OCI-LY1 (cell line): ENCODE data around the gene IMMP2L.
A peak's percentile ranks its signal among the peaks of the same experiment; 100 is the strongest.

Experiments
- H2AFZ ChIP-seq: fragments of 200-600 bp; sonication (generic), shearing (Covaris generic); 2 replicates; pipeline ENCODE4 v1.6.0; 2014; ENCODE audit warnings: antibody characterized with exemption, mild to moderate bottlenecking, low read length
- H3F3A ChIP-seq: fragments of 200-600 bp; sonication (generic), shearing (Covaris generic); 2 replicates; pipeline ENCODE4 v1.6.0; 2014; ENCODE audit warnings: mild to moderate bottlenecking, antibody characterized with exemption, low read length, moderate library complexity; ENCODE audit not compliant: insufficient read depth
- H3K27ac ChIP-seq: fragments of 200-600 bp; sonication (generic); 2 replicates; pipeline ENCODE4 v1.5.1; 2014; ENCODE audit warnings: low read length, mixed run types, mild to moderate bottlenecking, low read depth; ENCODE audit not compliant: poor library complexity, severe bottlenecking
- H3K27me3 ChIP-seq: fragments of 200-600 bp; sonication (generic); 2 replicates; pipeline ENCODE4 v1.6.0; 2014; ENCODE audit warnings: antibody characterized with exemption, mild to moderate bottlenecking, low read length, moderate library complexity; ENCODE audit not compliant: insufficient read depth
- H3K36me3 ChIP-seq: fragments of 200-600 bp; sonication (generic); 2 replicates; pipeline ENCODE4 v1.6.1; 2014; ENCODE audit warnings: mild to moderate bottlenecking, antibody characterized with exemption, low read length, moderate library complexity, mixed read lengths; ENCODE audit not compliant: insufficient read depth
- H3K4me1 ChIP-seq: fragments of 200-600 bp; sonication (generic); 2 replicates; pipeline ENCODE4 v1.5.1; 2014; ENCODE audit warnings: mild to moderate bottlenecking, low read length, moderate library complexity; ENCODE audit not compliant: insufficient read depth, severe bottlenecking
- H3K4me2 ChIP-seq: fragments of 200-600 bp; sonication (generic), shearing (Covaris generic); 2 replicates; pipeline ENCODE4 v1.6.1; 2014; ENCODE audit warnings: low read length
- H3K4me3 ChIP-seq: fragments of 200-600 bp; sonication (generic); 2 replicates; pipeline ENCODE4 v1.5.1; 2014; ENCODE audit warnings: low read length, low read depth, mild to moderate bottlenecking, mixed read lengths; ENCODE audit not compliant: poor library complexity, severe bottlenecking
- H3K79me2 ChIP-seq: fragments of 200-600 bp; shearing (Covaris generic); 2 replicates; pipeline ENCODE4 v1.6.1; 2016; ENCODE audit warnings: mixed run types, low read length, mixed read lengths; ENCODE audit not compliant: insufficient read depth
- H3K9ac ChIP-seq: fragments of 200-600 bp; sonication (generic), shearing (Covaris generic); 2 replicates; pipeline ENCODE4 v1.6.1; 2014; ENCODE audit warnings: mild to moderate bottlenecking, low read length, mixed read lengths
- H3K9me2 ChIP-seq: fragments of 200-600 bp; sonication (generic), shearing (Covaris generic); 2 replicates; pipeline ENCODE4 v1.6.1; 2014; ENCODE audit warnings: low read depth, mild to moderate bottlenecking, low read length, mixed read lengths
- H3K9me3 ChIP-seq: fragments of 200-600 bp; shearing (Covaris generic); 2 replicates; pipeline ENCODE4 v1.6.1; 2014; ENCODE audit warnings: low read length, mixed read lengths
- H4K20me1 ChIP-seq: fragments of 200-600 bp; sonication (generic), shearing (Covaris generic); 2 replicates; pipeline ENCODE4 v1.6.0; 2016; ENCODE audit warnings: mild to moderate bottlenecking, low read length; ENCODE audit not compliant: insufficient read depth
- EZH2 ChIP-seq: fragments of 200-600 bp; sonication (generic), shearing (Covaris generic); IDR thresholded peaks from 2 replicates; pipeline ENCODE4 v1.8.0; 2017; ENCODE audit warnings: borderline replicate concordance, mixed run types, mild to moderate bottlenecking, antibody characterized with exemption, low read length, moderate library complexity, mixed read lengths
- TF ChIP-seq, protein P1 (sequence below): fragments of 200-600 bp; sonication (generic), shearing (Covaris generic); IDR thresholded peaks from 2 replicates; pipeline ENCODE4 v1.5.1; 2017; ENCODE audit warnings: mild to moderate bottlenecking, antibody characterized with exemption, low read length, moderate library complexity, mixed read lengths

Gene IMMP2L

DNA sequence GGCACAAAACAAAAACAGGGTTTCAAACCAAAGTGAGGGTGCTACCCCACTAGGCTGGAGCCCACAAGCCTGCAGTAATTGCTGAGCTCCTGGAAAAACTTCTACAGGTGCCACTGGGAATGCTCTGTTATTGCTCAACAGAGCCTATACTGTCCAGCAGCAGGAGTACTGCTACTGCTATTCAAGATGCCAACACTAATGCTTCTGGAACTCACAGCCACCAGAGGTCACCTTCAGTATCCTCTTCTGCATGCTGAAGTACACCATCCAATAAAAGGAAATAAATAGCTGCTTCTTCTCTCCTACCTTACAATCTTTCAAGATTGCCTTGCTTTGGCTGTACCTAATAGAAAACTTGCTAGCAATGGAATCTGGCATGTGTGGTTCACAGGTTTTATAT, 249.3 kb downstream of the IMMP2L start:
- Histone ChIP-seq H3K79me2 (no peaks in the 10 kb centered on the region), H3K4me3 (no peak overlapping the region), H3K36me3 (no peaks in the 10 kb centered on the region), H3K4me2 (no peak overlapping the region), H3K9ac (no peak overlapping the region), H3K9me2 (no peaks in the 10 kb centered on the region), H3F3A (no peaks in the 10 kb centered on the region), H4K20me1 (no peaks in the 10 kb centered on the region), H2AFZ (no peak overlapping the region), H3K9me3 (no peaks in the 10 kb centered on the region), H3K27ac (no peak overlapping the region), H3K27me3 (no peaks in the 10 kb centered on the region), H3K4me1 (no peaks in the 10 kb centered on the region)
- TF ChIP-seq, protein P1, sequence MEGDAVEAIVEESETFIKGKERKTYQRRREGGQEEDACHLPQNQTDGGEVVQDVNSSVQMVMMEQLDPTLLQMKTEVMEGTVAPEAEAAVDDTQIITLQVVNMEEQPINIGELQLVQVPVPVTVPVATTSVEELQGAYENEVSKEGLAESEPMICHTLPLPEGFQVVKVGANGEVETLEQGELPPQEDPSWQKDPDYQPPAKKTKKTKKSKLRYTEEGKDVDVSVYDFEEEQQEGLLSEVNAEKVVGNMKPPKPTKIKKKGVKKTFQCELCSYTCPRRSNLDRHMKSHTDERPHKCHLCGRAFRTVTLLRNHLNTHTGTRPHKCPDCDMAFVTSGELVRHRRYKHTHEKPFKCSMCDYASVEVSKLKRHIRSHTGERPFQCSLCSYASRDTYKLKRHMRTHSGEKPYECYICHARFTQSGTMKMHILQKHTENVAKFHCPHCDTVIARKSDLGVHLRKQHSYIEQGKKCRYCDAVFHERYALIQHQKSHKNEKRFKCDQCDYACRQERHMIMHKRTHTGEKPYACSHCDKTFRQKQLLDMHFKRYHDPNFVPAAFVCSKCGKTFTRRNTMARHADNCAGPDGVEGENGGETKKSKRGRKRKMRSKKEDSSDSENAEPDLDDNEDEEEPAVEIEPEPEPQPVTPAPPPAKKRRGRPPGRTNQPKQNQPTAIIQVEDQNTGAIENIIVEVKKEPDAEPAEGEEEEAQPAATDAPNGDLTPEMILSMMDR: peak; percentile 34
- TF ChIP-seq EZH2: no peak

DNA sequence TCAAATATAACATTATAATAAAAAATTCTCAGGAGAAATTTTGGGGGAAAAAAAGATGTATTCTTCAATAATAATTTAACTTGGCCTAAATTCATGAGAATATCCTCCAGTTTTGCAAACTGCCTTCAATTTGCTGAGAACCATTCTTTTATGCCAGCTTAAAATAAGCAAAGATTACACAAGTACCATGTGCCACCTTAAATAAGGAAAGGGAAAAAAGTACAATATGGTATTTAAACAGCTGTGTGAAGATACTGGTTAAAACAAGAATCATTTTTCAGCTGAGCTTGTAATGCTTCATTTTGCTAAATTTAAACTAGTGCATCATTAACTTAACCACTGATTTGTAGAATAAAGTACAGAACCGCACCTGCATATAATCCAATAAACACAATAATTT, 253.6 kb downstream of the IMMP2L start:
- Histone ChIP-seq H3K9me3 (no peaks in the 10 kb centered on the region), H2AFZ (no peak overlapping the region), H3K9me2 (no peaks in the 10 kb centered on the region), H3K27ac (no peak overlapping the region), H3K79me2 (no peaks in the 10 kb centered on the region), H3K4me3 (no peak overlapping the region), H3K27me3 (no peaks in the 10 kb centered on the region), H3K4me1 (no peaks in the 10 kb centered on the region), H3K36me3 (no peaks in the 10 kb centered on the region), H3K4me2 (no peak overlapping the region), H3F3A (no peaks in the 10 kb centered on the region), H4K20me1 (no peaks in the 10 kb centered on the region), H3K9ac (no peak overlapping the region)
- TF ChIP-seq, protein P1: no peak
- no peak for TF ChIP-seq EZH2

DNA sequence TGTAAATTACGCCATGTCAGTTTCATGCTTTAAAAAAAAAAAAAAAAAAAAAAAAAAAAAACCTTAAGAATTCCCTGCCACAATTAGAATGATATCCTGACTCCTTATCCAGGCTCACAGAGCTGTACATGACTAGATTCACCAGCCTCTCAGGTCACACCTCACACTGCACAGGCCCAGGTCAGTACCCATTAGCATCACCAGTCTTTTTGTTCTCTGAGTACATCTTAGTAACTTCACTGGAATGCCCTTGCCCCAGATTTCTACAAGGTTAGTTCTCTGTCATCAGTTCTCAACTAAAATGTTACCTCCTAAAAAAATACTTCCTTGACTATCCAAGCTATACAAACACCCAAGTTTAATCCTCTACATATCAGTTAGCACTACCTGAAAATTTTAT, 260.4 kb downstream of the IMMP2L start:
- no peak overlapping the region for H3K9ac ChIP-seq
- H3K79me2 ChIP-seq: no peaks in the 10 kb centered on the region
- no peak overlapping the region for H2AFZ ChIP-seq
- H3F3A ChIP-seq: no peaks in the 10 kb centered on the region
- no peak for TF ChIP-seq EZH2
- TF ChIP-seq, protein P1: no peak
- H3K27me3 ChIP-seq: no peaks in the 10 kb centered on the region
- no peak overlapping the region for H3K27ac ChIP-seq
- H3K4me2 ChIP-seq: no peak overlapping the region
- no peaks in the 10 kb centered on the region for H4K20me1 ChIP-seq
- H3K9me2 ChIP-seq: no peaks in the 10 kb centered on the region
- no peaks in the 10 kb centered on the region for H3K36me3 ChIP-seq
- no peaks in the 10 kb centered on the region for H3K4me1 ChIP-seq
- no peaks in the 10 kb centered on the region; the same call in 1 of the 2 replicates for H3K9me3 ChIP-seq
- H3K4me3 ChIP-seq: no peak overlapping the region
